ENCODE measurements around the gene DLG2. TPM values are rescaled to one million over a fixed set of nuclear protein-coding genes. Genes with fewer than 3 reads are reported as not detected.

DLG2 gene
- polyA plus RNA-seq, 4 donors, result 12.8 to 14.2 (median 13.7) TPM

- no peak for DNase-seq (ENCODE audit: low read depth in 4 of 4, low spot score in 3 of 4)
Observed at GRCh38 chr11:83545494-83546260, 2081.5 kb downstream of the DLG2 start.

- DNase-seq (ENCODE audit: low read depth in 4 of 4, low spot score in 3 of 4), result no peak
Observed at GRCh38 chr11:83544846-83545245, 2082.3 kb downstream of the DLG2 start.

- no peak for DNase-seq (ENCODE audit: low read depth in 4 of 4, low spot score in 3 of 4)
Observed at GRCh38 chr11:83543706-83544439, 2083.3 kb downstream of the DLG2 start.

- DNase-seq (ENCODE audit: low read depth in 4 of 4, low spot score in 3 of 4), result no peak
Observed at GRCh38 chr11:83542861-83543260, 2084.3 kb downstream of the DLG2 start.

- DNase-seq (ENCODE audit: low read depth in 4 of 4, low spot score in 3 of 4), result no peak
Observed at GRCh38 chr11:83540728-83541127, 2086.4 kb downstream of the DLG2 start.

- no peak for DNase-seq (ENCODE audit: low read depth in 4 of 4, low spot score in 3 of 4)
Observed at GRCh38 chr11:83540112-83540675, 2086.9 kb downstream of the DLG2 start.

GRCh38 chr11:83538286-83538685 is 2088.9 kb downstream of the DLG2 start:
- DNase-seq (ENCODE audit: low read depth in 4 of 4, low spot score in 3 of 4), result no peak

- DNase-seq (ENCODE audit: low read depth in 4 of 4, low spot score in 3 of 4), result no peak
Observed at GRCh38 chr11:83537131-83537610, 2090.0 kb downstream of the DLG2 start.

GRCh38 chr11:83533166-83533565 is 2094.0 kb downstream of the DLG2 start:
- no peak for DNase-seq (ENCODE audit: low read depth in 4 of 4, low spot score in 3 of 4)

GRCh38 chr11:83528877-83529276 is 2098.3 kb downstream of the DLG2 start:
- DNase-seq (ENCODE audit: low read depth in 4 of 4, low spot score in 3 of 4), result no peak

- no peak for DNase-seq (ENCODE audit: low read depth in 4 of 4, low spot score in 3 of 4)
Observed at GRCh38 chr11:83528225-83528624, 2098.9 kb downstream of the DLG2 start.

- no peak for DNase-seq (ENCODE audit: low read depth in 4 of 4, low spot score in 3 of 4)
Observed at GRCh38 chr11:83523676-83524075, 2103.5 kb downstream of the DLG2 start.

GRCh38 chr11:83522911-83523310 is 2104.2 kb downstream of the DLG2 start:
- DNase-seq (ENCODE audit: low read depth in 4 of 4, low spot score in 3 of 4), result no peak

- DNase-seq (ENCODE audit: low read depth in 4 of 4, low spot score in 3 of 4), result no peak
Observed at GRCh38 chr11:83521647-83522596, 2105.2 kb downstream of the DLG2 start.

GRCh38 chr11:83520849-83521248 is 2106.3 kb downstream of the DLG2 start:
- no peak for DNase-seq (ENCODE audit: low read depth in 4 of 4, low spot score in 3 of 4)

- no peak for DNase-seq (ENCODE audit: low read depth in 4 of 4, low spot score in 3 of 4)
Observed at GRCh38 chr11:83511646-83512045, 2115.5 kb downstream of the DLG2 start.

GRCh38 chr11:83510530-83511460 is 2116.3 kb downstream of the DLG2 start:
- no peak for DNase-seq (ENCODE audit: low read depth in 4 of 4, low spot score in 3 of 4)

- DNase-seq (ENCODE audit: low read depth in 4 of 4, low spot score in 3 of 4), result no peak
Observed at GRCh38 chr11:83508804-83509203, 2118.3 kb downstream of the DLG2 start.

- no peak for DNase-seq (ENCODE audit: low read depth in 4 of 4, low spot score in 3 of 4)
Observed at GRCh38 chr11:83502041-83502440, 2125.1 kb downstream of the DLG2 start.

Data from right renal pelvis (tissue), 4 donors.